Natural killer cell (primary cell): ENCODE results near the gene IRF7. TPM values are rescaled to one million over a fixed set of nuclear protein-coding genes. Genes with fewer than 3 reads are reported as not detected.

Source experiments
- ATAC-seq, 3 donors: fragments of 150-1000 bp in 2 of 3; fragments of 200-7000 bp in 1 of 3; cut with Tn5 transposase; 1 replicate in 1 of 3; 2 replicates in 2 of 3; pipeline ENCODE4 v1.10.0; 2021; ENCODE audit warnings: mild to moderate bottlenecking in 2 of 3, moderate library complexity in 2 of 3
- DNase-seq, 2 donors: peaks; one replicate each; pipeline versions ENCODE4 v3.0.0 to v3.0.0-alpha.2; 2013 to 2021; ENCODE audit warnings: mixed read lengths in 1 of 2
- H3K27ac ChIP-seq: one replicate; pipeline ENCODE4 v1.5.1; 2013; ENCODE audit warnings: mild to moderate bottlenecking, low read length
- H3K27me3 ChIP-seq: one replicate; pipeline ENCODE4 v1.6.1; 2013; ENCODE audit warnings: low read length; ENCODE audit not compliant: control insufficient read depth, insufficient read depth
- H3K36me3 ChIP-seq: one replicate; pipeline ENCODE4 v1.6.1; 2013; ENCODE audit warnings: low read length; ENCODE audit not compliant: control insufficient read depth, insufficient read depth
- H3K4me1 ChIP-seq: one replicate; pipeline ENCODE4 v1.6.1; 2013; ENCODE audit warnings: low read length; ENCODE audit not compliant: control insufficient read depth, insufficient read depth
- H3K4me3 ChIP-seq: one replicate; pipeline ENCODE4 v1.5.1; 2013; ENCODE audit warnings: low read length
- H3K9me3 ChIP-seq: one replicate; pipeline ENCODE4 v1.6.1; 2013; ENCODE audit warnings: low read length; ENCODE audit not compliant: control insufficient read depth, insufficient read depth
- H3K27ac Mint-ChIP-seq, 2 donors: one replicate each; pipeline ENCODE4 v1.8.0; 2022; ENCODE audit warnings: mild to moderate bottlenecking in 2 of 2, mixed read lengths in 2 of 2, moderate library complexity in 1 of 2
- H3K27me3 Mint-ChIP-seq, 2 donors: one replicate each; pipeline ENCODE4 v1.8.0; 2022; ENCODE audit warnings: low read depth in 2 of 2, mixed read lengths in 2 of 2
- H3K36me3 Mint-ChIP-seq: one replicate; pipeline ENCODE4 v1.8.0; 2022; ENCODE audit warnings: mixed read lengths
- H3K4me1 Mint-ChIP-seq, 2 donors: one replicate each; pipeline ENCODE4 v1.8.0; 2022; ENCODE audit warnings: mixed read lengths in 2 of 2
- H3K4me3 Mint-ChIP-seq: one replicate; pipeline ENCODE4 v1.8.0; 2022; ENCODE audit warnings: mild to moderate bottlenecking, moderate library complexity, mixed read lengths
- H3K9me3 Mint-ChIP-seq, 2 donors: one replicate each; pipeline ENCODE4 v1.8.0; 2022; ENCODE audit warnings: mixed read lengths in 2 of 2
- CTCF ChIP-seq: fragments of 200-600 bp; IDR thresholded peaks from one replicate; pipeline ENCODE4 v1.8.0; 2022; ENCODE audit warnings: antibody characterized with exemption
- WGBS: methylation state at CpG from one replicate; pipeline ENCODE4 v1.1.7; 2013; ENCODE audit warnings: missing lambda C conversion rate; ENCODE audit not compliant: insufficient coverage; 5-methylcytosine and 5-hydroxymethylcytosine counted together
- intact Hi-C: fragments of 100-400 bp; cut with micrococcal nuclease; formaldehyde crosslinking; loops from one replicate; pipeline ENCODE4 v1.14.2; 2022
- total RNA-seq, 4 donors: library from RNA; stranded (reverse); fragments of 120-200 nt in 1 of 4; gene quantifications; one replicate each; pipeline versions ENCODE4 v1.2.3 to v1.2.4, GENCODE V29; 2013 to 2022

Gene IRF7
- total RNA-seq, 3 donors from 2014 or later (not counting 1 experiment from before 2014, with no cell fraction given): 63.3 to 97.3 (median 77.3) TPM

- 91% methylated on average over 18 of the region's 22 CpGs for WGBS
- DNase-seq: no peak
- no peak for TF ChIP-seq CTCF
- H3K9me3 Mint-ChIP-seq: no peaks in the 10 kb centered on the region
- Histone ChIP-seq H3K27me3 (no peaks in the 10 kb centered on the region), H3K9me3 (no peaks in the 10 kb centered on the region), H3K4me3 (no peak overlapping the region), H3K36me3 (peaks cover under 1% of the 10 kb centered on the region), H3K4me1 (peaks cover 20% of the 10 kb centered on the region), H3K27ac (no peak overlapping the region)
- intact Hi-C loops: loop anchor here (5.0 to 10.0 kb wide), 2 partner anchors 42 to 105 kb away; partner anchors contain the start of gene PHRF1
- no peaks in the 10 kb centered on the region for H3K36me3 Mint-ChIP-seq
- H3K4me3 Mint-ChIP-seq: no peak overlapping the region
- peaks cover 0 to 3% of the 10 kb centered on the region in 2 donors for H3K27me3 Mint-ChIP-seq
- peaks cover 0 to 11% of the 10 kb centered on the region in 2 donors for H3K4me1 Mint-ChIP-seq
- no peak for ATAC-seq
- H3K27ac Mint-ChIP-seq: no peak overlapping the region
These were observed 3.9 kb upstream of the IRF7 start for GRCh38 chr11:619628-620050.

- Mint-ChIP-seq H3K9me3 (no peaks in the 10 kb centered on the region), H3K27me3 (peaks cover 0 to 3% of the 10 kb centered on the region in 2 donors), H3K4me1 (peaks cover 0 to 16% of the 10 kb centered on the region in 2 donors), H3K36me3 (no peaks in the 10 kb centered on the region), H3K27ac (peak overlapping the region in 1 of 2 donors; percentile 47), H3K4me3 (no peak overlapping the region)
- intact Hi-C loops: loop anchor here (5.0 to 10.0 kb wide), 2 partner anchors 42 to 106 kb away; partner anchors contain the start of gene PHRF1
- no peaks in the 10 kb centered on the region for H3K27me3 ChIP-seq
- no peak overlapping the region for H3K4me3 ChIP-seq
- TF ChIP-seq CTCF: no peak
- peaks cover 26% of the 10 kb centered on the region for H3K4me1 ChIP-seq
- no peaks in the 10 kb centered on the region for H3K9me3 ChIP-seq
- WGBS: 92% methylated on average over 20 of the region's 24 CpGs
- H3K36me3 ChIP-seq: peaks cover 6% of the 10 kb centered on the region
- DNase-seq (no peak), ATAC-seq (no peak)
- H3K27ac ChIP-seq: no peak overlapping the region
These were observed 3.3 kb upstream of the IRF7 start for GRCh38 chr11:618856-619627.

GRCh38 chr11:617912-618682 lies 2.3 kb upstream of the IRF7 start:
- H3K4me1 ChIP-seq: peaks cover 34% of the 10 kb centered on the region
- intact Hi-C loops: loop anchor here (5.0 to 10.0 kb wide), 2 partner anchors 41 to 107 kb away; partner anchors contain the start of gene PHRF1
- WGBS: 91% methylated on average over 25 of the region's 25 CpGs
- Mint-ChIP-seq H3K27ac (peak overlapping the region in 1 of 2 donors; percentile 47), H3K9me3 (no peaks in the 10 kb centered on the region), H3K27me3 (no peaks in the 10 kb centered on the region), H3K4me1 (peaks cover 0 to 17% of the 10 kb centered on the region in 2 donors), H3K4me3 (no peak overlapping the region), H3K36me3 (no peaks in the 10 kb centered on the region)
- DNase-seq (no peak), ATAC-seq (no peak)
- no peaks in the 10 kb centered on the region for H3K9me3 ChIP-seq
- TF ChIP-seq CTCF: no peak
- H3K4me3 ChIP-seq: no peak overlapping the region
- no peaks in the 10 kb centered on the region for H3K27me3 ChIP-seq
- no peak overlapping the region for H3K27ac ChIP-seq
- H3K36me3 ChIP-seq: peaks cover 11% of the 10 kb centered on the region
